Neuronal stem cell (in vitro differentiated cells): ENCODE measurements around the gene HECW1.
"Not testable (repeated sequence)": the region's sequence is repeated elsewhere in the genome, so short reads cannot be mapped to it uniquely, and the experiment has no call there.

Experiments used
- DNase-seq: peaks from one replicate; pipeline ENCODE4 v3.0.0-alpha.2; 2013; ENCODE audit warnings: low spot score
- H2AFZ ChIP-seq: one replicate; pipeline ENCODE4 v1.6.1; 2013; ENCODE audit warnings: mild to moderate bottlenecking, low read length, inconsistent platforms
- H2AK5ac ChIP-seq: 2 replicates; pipeline ENCODE4 v1.6.1; 2013; ENCODE audit warnings: low read depth, mild to moderate bottlenecking, inconsistent platforms, low read length, moderate library complexity, mixed read lengths
- H2BK120ac ChIP-seq: 2 replicates; pipeline ENCODE4 v1.6.1; 2013; ENCODE audit warnings: low read depth, mild to moderate bottlenecking, inconsistent platforms, low read length, moderate library complexity, mixed read lengths
- H2BK12ac ChIP-seq: one replicate; pipeline ENCODE4 v1.6.1; 2013; ENCODE audit warnings: low read length, inconsistent platforms
- H2BK15ac ChIP-seq: 2 replicates; pipeline ENCODE4 v1.6.1; 2013; ENCODE audit warnings: mild to moderate bottlenecking, low read length, inconsistent platforms, mixed read lengths
- H2BK5ac ChIP-seq: one replicate; pipeline ENCODE4 v1.6.1; 2013; ENCODE audit warnings: inconsistent platforms, mild to moderate bottlenecking, low read length, moderate library complexity
- H3K14ac ChIP-seq: one replicate; pipeline ENCODE4 v1.6.1; 2013; ENCODE audit warnings: low read length, inconsistent platforms
- H3K18ac ChIP-seq: 2 replicates; pipeline ENCODE4 v1.6.1; 2013; ENCODE audit warnings: low read length, inconsistent platforms
- H3K23ac ChIP-seq: 2 replicates; pipeline ENCODE4 v1.6.1; 2013; ENCODE audit warnings: low read depth, mild to moderate bottlenecking, mixed read lengths, low read length, inconsistent platforms; ENCODE audit not compliant: poor library complexity
- H3K27ac ChIP-seq: replicated peaks from 3 replicates; pipeline ENCODE4 v1.5.1; 2013; ENCODE audit warnings: low read length, inconsistent platforms
- H3K27me3 ChIP-seq, 3 experiments: 2 replicates each; pipeline ENCODE4 v1.6.1; 2013; ENCODE audit warnings: low read length in 3 of 3, mild to moderate bottlenecking in 2 of 3, inconsistent platforms in 1 of 3, low read depth in 1 of 3, mixed read lengths in 1 of 3, moderate library complexity in 1 of 3; ENCODE audit not compliant: control insufficient read depth in 3 of 3, insufficient read depth in 3 of 3
- H3K36me3 ChIP-seq, 2 donors: replicated peaks in 1 of 2; 2 replicates each; pipeline ENCODE4 v1.6.1; 2013; ENCODE audit warnings: low read length in 2 of 2; ENCODE audit not compliant: control insufficient read depth in 2 of 2, insufficient read depth in 2 of 2
- H3K4ac ChIP-seq: 2 replicates; pipeline ENCODE4 v1.6.1; 2013; ENCODE audit warnings: inconsistent platforms, mild to moderate bottlenecking, low read length, moderate library complexity
- H3K4me1 ChIP-seq, 2 donors: 1 replicate in 1 of 2; 2 replicates in 1 of 2; pipeline ENCODE4 v1.6.1; 2013; ENCODE audit warnings: low read length in 2 of 2, low read depth in 1 of 2; ENCODE audit not compliant: control insufficient read depth in 2 of 2, insufficient read depth in 1 of 2
- H3K4me2 ChIP-seq: one replicate; pipeline ENCODE4 v1.6.1; 2013; ENCODE audit warnings: mild to moderate bottlenecking, low read length, inconsistent platforms; ENCODE audit not compliant: insufficient read depth, poor library complexity, severe bottlenecking
- H3K4me3 ChIP-seq, 2 donors: 2 replicates each; pipeline ENCODE4 v1.5.1; 2013; ENCODE audit warnings: low read length in 2 of 2, mild to moderate bottlenecking in 2 of 2, inconsistent platforms in 1 of 2, moderate library complexity in 1 of 2
- H3K79me1 ChIP-seq: one replicate; pipeline ENCODE4 v1.6.1; 2013; ENCODE audit warnings: low read depth, mild to moderate bottlenecking, inconsistent platforms, low read length, moderate library complexity
- H3K9ac ChIP-seq: one replicate; pipeline ENCODE4 v1.6.1; 2013; ENCODE audit warnings: mild to moderate bottlenecking, low read depth, low read length, inconsistent platforms; ENCODE audit not compliant: poor library complexity
- H3K9me3 ChIP-seq, 2 donors: replicated peaks in 1 of 2; 2 replicates each; pipeline versions ENCODE3 to v1.6.1; 2013; ENCODE audit warnings: low read length in 2 of 2, mild to moderate bottlenecking in 2 of 2, inconsistent platforms in 1 of 2, low read depth in 1 of 2, mixed read lengths in 1 of 2, moderate library complexity in 1 of 2; ENCODE audit not compliant: control insufficient read depth in 2 of 2, insufficient read depth in 1 of 2
- H4K8ac ChIP-seq: one replicate; pipeline ENCODE4 v1.6.1; 2013; ENCODE audit warnings: low read depth, mild to moderate bottlenecking, inconsistent platforms, low read length, moderate library complexity
- H4K91ac ChIP-seq: one replicate; pipeline ENCODE4 v1.6.1; 2013; ENCODE audit warnings: low read length, low read depth, mild to moderate bottlenecking, inconsistent platforms; ENCODE audit not compliant: poor library complexity
- WGBS, 2 donors: extraction: QIAGEN DNeasy Blood & Tissue Kit; methylation state at CpG; one replicate each; pipeline ENCODE4 v1.1.7; 2013; ENCODE audit warnings: missing lambda C conversion rate in 2 of 2, mixed read lengths in 1 of 2; ENCODE audit not compliant: insufficient read length in 2 of 2, insufficient replicate concordance in 1 of 2; ENCODE audit errors: extremely low coverage in 2 of 2; 5-methylcytosine and 5-hydroxymethylcytosine counted together

Gene HECW1

DNA sequence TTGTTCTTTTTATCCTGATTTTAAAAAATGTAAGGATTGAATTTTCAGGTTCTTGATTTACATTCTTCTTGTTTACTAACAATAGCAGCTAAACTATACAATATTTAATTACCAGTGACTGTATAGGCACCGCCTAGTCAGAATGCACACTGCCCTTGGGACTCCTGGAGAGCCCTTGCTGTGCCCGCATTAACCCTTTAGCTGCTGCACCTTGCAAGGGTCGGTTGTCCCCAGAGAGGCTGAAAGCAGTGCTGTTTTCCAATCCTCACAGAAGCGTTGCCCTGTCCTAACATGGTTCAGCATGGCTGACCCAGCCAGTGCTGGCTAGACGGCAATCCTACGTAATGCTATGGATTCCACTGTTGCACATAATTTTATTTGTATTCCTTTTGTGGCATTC lies 102.6 kb downstream of the HECW1 start:
- no peak overlapping the region for H3K9ac ChIP-seq
- no peak for DNase-seq
- WGBS, 2 donors = no CpG with 5 or more reads among the region's 6 CpGs

DNA sequence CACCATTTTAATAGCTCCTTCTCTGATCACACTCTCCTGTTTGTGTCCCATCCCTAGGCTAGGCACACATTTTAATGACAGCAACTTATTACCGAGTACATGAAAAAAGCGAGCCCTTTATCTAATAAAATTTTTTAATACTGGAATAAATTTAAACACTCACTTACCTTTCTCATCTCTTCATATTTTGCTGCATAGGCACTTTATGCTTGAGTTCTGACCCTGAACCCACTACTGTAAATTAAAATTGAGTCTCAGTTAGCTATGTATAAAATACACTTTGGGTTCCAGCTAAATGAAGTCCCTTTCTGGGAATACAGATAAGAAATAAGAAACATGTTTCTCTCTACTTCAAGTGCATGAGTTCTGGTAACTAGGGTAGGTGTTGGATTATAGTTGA lies 104.6 kb downstream of the HECW1 start:
- no peak for DNase-seq
- no peak overlapping the region for H3K23ac ChIP-seq
- H2BK120ac ChIP-seq = no peak overlapping the region
- no peak overlapping the region for H2AK5ac ChIP-seq
- no peak overlapping the region for H3K4ac ChIP-seq
- H3K79me1 ChIP-seq = no peaks in the 10 kb centered on the region
- no peaks in the 10 kb centered on the region for H3K9me3 ChIP-seq
- H2BK12ac ChIP-seq = no peak overlapping the region
- no peaks in the 10 kb centered on the region for H3K36me3 ChIP-seq
- no peak overlapping the region for H3K4me3 ChIP-seq
- no peak overlapping the region for H3K14ac ChIP-seq
- H3K9ac ChIP-seq = no peak overlapping the region
- H4K8ac ChIP-seq = no peak overlapping the region
- H3K27me3 ChIP-seq = no peaks in the 10 kb centered on the region
- no peak overlapping the region for H3K27ac ChIP-seq
- peaks cover 0 to 6% of the 10 kb centered on the region in 2 donors for H3K4me1 ChIP-seq
- no peak overlapping the region for H2AFZ ChIP-seq
- WGBS, 2 donors = no CpG with 5 or more reads among the region's 2 CpGs
- H3K18ac ChIP-seq = no peak overlapping the region
- no peak overlapping the region for H2BK5ac ChIP-seq
- H2BK15ac ChIP-seq = no peak overlapping the region
- H3K4me2 ChIP-seq = no peak overlapping the region
- no peak overlapping the region for H4K91ac ChIP-seq

More for the DNA sequence above, 102.6 kb downstream of the HECW1 start:
- no peaks in the 10 kb centered on the region for H3K27me3 ChIP-seq
- no peak overlapping the region for H2AFZ ChIP-seq
- H2AK5ac ChIP-seq = peak overlapping the region; percentile 52
- H2BK5ac ChIP-seq = no peak overlapping the region
- no peak overlapping the region for H3K14ac ChIP-seq
- peaks cover 0 to 8% of the 10 kb centered on the region in 2 donors for H3K4me1 ChIP-seq
- H4K8ac ChIP-seq = no peak overlapping the region
- no peaks in the 10 kb centered on the region for H3K9me3 ChIP-seq
- no peak overlapping the region for H3K27ac ChIP-seq
- no peaks in the 10 kb centered on the region for H3K79me1 ChIP-seq
- H2BK12ac ChIP-seq = no peak overlapping the region
- no peak overlapping the region for H3K18ac ChIP-seq
- H3K23ac ChIP-seq = no peak overlapping the region
- H2BK120ac ChIP-seq = no peak overlapping the region
- H3K4me3 ChIP-seq = no peak overlapping the region
- H3K4ac ChIP-seq = no peak overlapping the region
- H3K4me2 ChIP-seq = no peak overlapping the region
- H3K36me3 ChIP-seq = no peaks in the 10 kb centered on the region
- H4K91ac ChIP-seq = no peak overlapping the region
- peak overlapping the region; percentile 71 for H2BK15ac ChIP-seq

DNA sequence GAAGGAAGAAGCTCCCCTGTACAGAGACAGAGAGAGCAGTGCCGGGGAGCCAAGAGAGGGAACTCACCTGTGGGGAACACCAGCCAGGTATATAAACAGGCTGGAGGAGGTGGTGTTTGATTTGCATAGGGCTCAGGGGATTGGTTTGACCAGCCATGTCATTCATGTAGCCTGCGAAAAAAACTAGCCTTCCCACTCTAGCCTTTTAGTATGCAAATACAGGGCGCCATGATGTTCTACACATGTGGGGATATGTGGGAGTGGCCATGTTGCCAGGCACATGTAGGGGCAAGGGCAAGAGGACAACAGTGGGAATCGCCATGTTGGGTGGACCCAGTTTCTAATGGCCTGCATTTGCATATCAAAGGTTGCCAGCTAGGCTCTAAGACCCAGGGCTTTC lies 106.5 kb downstream of the HECW1 start:
- not testable (repeated sequence) for H2AFZ ChIP-seq, H4K91ac ChIP-seq, H3K4me2 ChIP-seq, H2BK15ac ChIP-seq, H3K9ac ChIP-seq, H3K14ac ChIP-seq, H2AK5ac ChIP-seq, H2BK12ac ChIP-seq, H3K36me3 ChIP-seq, H3K23ac ChIP-seq, DNase-seq, H3K4me1 ChIP-seq, H2BK5ac ChIP-seq, H3K18ac ChIP-seq, H3K27me3 ChIP-seq, H3K27ac ChIP-seq, H2BK120ac ChIP-seq, H3K4ac ChIP-seq, H3K4me3 ChIP-seq, H3K79me1 ChIP-seq, H4K8ac ChIP-seq, H3K9me3 ChIP-seq
- no CpG with 5 or more reads among the region's 4 CpGs for WGBS, 2 donors

DNA sequence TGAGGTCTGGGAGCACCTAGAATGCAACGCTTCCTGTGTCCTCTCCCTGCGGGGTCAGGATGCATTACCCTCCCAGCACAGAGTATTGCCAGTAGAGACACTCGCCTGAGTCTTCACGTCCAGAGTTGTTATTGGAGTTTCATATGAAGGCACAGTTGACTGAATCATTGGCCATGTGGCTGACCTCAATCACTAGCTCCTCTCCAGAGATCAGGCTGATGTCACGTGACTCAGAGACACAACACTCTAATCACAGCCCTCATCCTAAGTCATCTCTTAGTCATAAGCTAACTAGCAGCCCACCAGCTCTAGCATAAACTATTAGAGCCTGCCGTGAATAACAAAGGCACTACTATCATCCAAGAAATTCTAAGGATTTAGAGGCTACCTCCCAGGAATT lies 107.8 kb downstream of the HECW1 start:
- Histone ChIP-seq H2AK5ac (no peak overlapping the region), H3K14ac (no peak overlapping the region), H2BK120ac (no peak overlapping the region), H3K4ac (no peak overlapping the region), H3K36me3 (no peaks in the 10 kb centered on the region), H2BK12ac (no peak overlapping the region), H3K27ac (no peak overlapping the region), H2BK5ac (no peak overlapping the region), H2BK15ac (no peak overlapping the region), H3K9ac (no peak overlapping the region), H3K4me2 (no peak overlapping the region), H3K4me1 (no peaks in the 10 kb centered on the region), H3K27me3 (no peaks in the 10 kb centered on the region), H3K79me1 (no peaks in the 10 kb centered on the region), H3K9me3 (no peaks in the 10 kb centered on the region), H3K18ac (no peak overlapping the region), H3K23ac (no peak overlapping the region), H3K4me3 (no peak overlapping the region), H4K91ac (no peak overlapping the region), H4K8ac (no peak overlapping the region), H2AFZ (no peak overlapping the region)
- no CpG with 5 or more reads among the region's 6 CpGs for WGBS, 2 donors
- no peak for DNase-seq
